Mesendoderm (in vitro differentiated cells): ENCODE results near the gene MORN1.

Source experiments
- DNase-seq: peaks from one replicate; pipeline ENCODE4 v3.0.0; 2013
- H2AK5ac ChIP-seq: 2 replicates; pipeline ENCODE4 v1.6.1; 2013; ENCODE audit warnings: low read length, inconsistent platforms
- H2BK120ac ChIP-seq: 2 replicates; pipeline ENCODE4 v1.6.1; 2013; ENCODE audit warnings: low read depth, mild to moderate bottlenecking, low read length, moderate library complexity, mixed read lengths
- H2BK15ac ChIP-seq: replicated peaks from 2 replicates; pipeline ENCODE4 v1.6.1; 2013; ENCODE audit warnings: low read depth, mild to moderate bottlenecking, moderate library complexity
- H2BK5ac ChIP-seq: 2 replicates; pipeline ENCODE4 v1.6.1; 2013; ENCODE audit warnings: low read length, inconsistent platforms
- H3K18ac ChIP-seq: 2 replicates; pipeline ENCODE4 v1.6.1; 2013; ENCODE audit warnings: mild to moderate bottlenecking, low read length, mixed read lengths
- H3K23ac ChIP-seq: one replicate; pipeline ENCODE4 v1.6.1; 2013; ENCODE audit warnings: low read length
- H3K27ac ChIP-seq: 2 replicates; pipeline ENCODE4 v1.5.1; 2013; ENCODE audit warnings: low read depth, mild to moderate bottlenecking, inconsistent platforms, low read length, moderate library complexity
- H3K27me3 ChIP-seq: 2 replicates; pipeline ENCODE4 v1.6.1; 2013; ENCODE audit warnings: low read length, control low read depth, mild to moderate bottlenecking, inconsistent platforms; ENCODE audit not compliant: insufficient read depth, poor library complexity
- H3K36me3 ChIP-seq: 2 replicates; pipeline ENCODE4 v1.6.1; 2013; ENCODE audit warnings: low read length, inconsistent platforms; ENCODE audit not compliant: control insufficient read depth, insufficient read depth
- H3K4ac ChIP-seq: one replicate; pipeline ENCODE4 v1.6.1; 2013; ENCODE audit warnings: low read depth, mild to moderate bottlenecking, low read length, moderate library complexity
- H3K4me1 ChIP-seq: 2 replicates; pipeline ENCODE4 v1.6.1; 2013; ENCODE audit warnings: low read depth, low read length, inconsistent platforms; ENCODE audit not compliant: control insufficient read depth
- H3K4me2 ChIP-seq: 2 replicates; pipeline ENCODE4 v1.6.1; 2013; ENCODE audit warnings: low read length
- H3K4me3 ChIP-seq: 2 replicates; pipeline ENCODE4 v1.5.1; 2013; ENCODE audit warnings: mild to moderate bottlenecking, low read length
- H3K56ac ChIP-seq: one replicate; pipeline ENCODE4 v1.6.1; 2013; ENCODE audit warnings: low read length
- H3K79me1 ChIP-seq: 2 replicates; pipeline ENCODE4 v1.6.1; 2013; ENCODE audit warnings: low read length, inconsistent platforms
- H3K79me2 ChIP-seq: 2 replicates; pipeline ENCODE4 v1.6.1; 2013; ENCODE audit warnings: mild to moderate bottlenecking, low read length; ENCODE audit not compliant: control insufficient read depth, insufficient read depth
- H3K9ac ChIP-seq: 2 replicates; pipeline ENCODE4 v1.6.1; 2013; ENCODE audit warnings: low read length, inconsistent platforms
- H4K5ac ChIP-seq: one replicate; pipeline ENCODE4 v1.6.1; 2013; ENCODE audit warnings: low read length
- H4K8ac ChIP-seq: one replicate; pipeline ENCODE4 v1.6.1; 2013; ENCODE audit warnings: low read depth, mild to moderate bottlenecking, control low read depth, low read length, moderate library complexity
- WGBS: extraction: QIAGEN DNeasy Blood & Tissue Kit; methylation state at CpG from one replicate; pipeline ENCODE4 v1.1.7; 2013; ENCODE audit warnings: low lambda C conversion rate, missing lambda C conversion rate; ENCODE audit not compliant: insufficient coverage; ENCODE audit errors: extremely low coverage; 5-methylcytosine and 5-hydroxymethylcytosine counted together

The MORN1 gene

DNA sequence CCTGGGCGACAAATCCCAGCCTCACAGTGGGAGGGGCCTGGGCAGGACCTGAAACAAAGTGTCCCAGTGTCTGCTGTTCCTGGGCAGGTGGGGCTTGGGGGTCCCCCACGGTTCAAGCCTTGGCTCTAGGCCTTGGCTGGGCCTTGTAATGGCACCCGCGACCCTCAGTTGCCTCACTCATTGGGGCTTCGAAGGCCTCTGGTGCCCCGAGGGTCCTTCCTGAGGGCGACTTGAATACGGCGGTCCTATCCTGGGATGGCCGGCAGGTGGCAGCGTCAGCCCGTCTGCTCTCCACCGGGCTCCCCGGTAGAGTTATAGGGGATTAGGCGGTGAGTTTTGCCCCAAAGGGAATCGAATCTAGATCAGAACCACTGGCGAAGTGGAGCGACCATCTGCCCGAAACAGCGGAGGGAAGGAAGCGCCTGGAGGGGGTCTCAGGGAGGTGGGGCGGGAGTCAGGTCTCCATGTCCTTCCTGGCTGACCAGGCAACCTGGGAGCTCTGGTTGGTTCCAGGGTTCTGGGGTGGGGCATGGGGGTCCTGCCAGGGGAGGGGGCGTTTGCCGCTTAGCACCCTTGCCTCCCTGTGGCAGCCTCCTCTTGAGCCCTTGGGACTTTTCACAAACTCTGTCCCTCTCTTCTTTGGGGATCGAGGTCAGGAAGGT, 23.1 kb upstream of the MORN1 start:
- H2BK120ac ChIP-seq: no peak overlapping the region
- H2BK5ac ChIP-seq: no peak overlapping the region
- H3K4me1 ChIP-seq: peaks cover 3% of the 10 kb centered on the region
- no peak overlapping the region for H3K27ac ChIP-seq
- no CpG with 5 or more reads among the region's 25 CpGs for WGBS
- peaks cover 5% of the 10 kb centered on the region for H3K79me1 ChIP-seq
- no peak overlapping the region for H4K5ac ChIP-seq
- H3K56ac ChIP-seq: peak overlapping the region; percentile 95
- peak; percentile 65 for DNase-seq
- no peak overlapping the region for H3K4ac ChIP-seq
- peaks cover 5% of the 10 kb centered on the region for H3K79me2 ChIP-seq
- H3K23ac ChIP-seq: no peak overlapping the region
- H3K27me3 ChIP-seq: no peaks in the 10 kb centered on the region
- H3K18ac ChIP-seq: no peak overlapping the region
- peak overlapping the region; percentile 90 for H3K9ac ChIP-seq
- no peaks in the 10 kb centered on the region for H3K36me3 ChIP-seq
- no peak overlapping the region for H4K8ac ChIP-seq
- no peak overlapping the region for H3K4me3 ChIP-seq
- peak overlapping the region; percentile 94 for H3K4me2 ChIP-seq
- no peak overlapping the region for H2BK15ac ChIP-seq
- H2AK5ac ChIP-seq: no peak overlapping the region

DNA sequence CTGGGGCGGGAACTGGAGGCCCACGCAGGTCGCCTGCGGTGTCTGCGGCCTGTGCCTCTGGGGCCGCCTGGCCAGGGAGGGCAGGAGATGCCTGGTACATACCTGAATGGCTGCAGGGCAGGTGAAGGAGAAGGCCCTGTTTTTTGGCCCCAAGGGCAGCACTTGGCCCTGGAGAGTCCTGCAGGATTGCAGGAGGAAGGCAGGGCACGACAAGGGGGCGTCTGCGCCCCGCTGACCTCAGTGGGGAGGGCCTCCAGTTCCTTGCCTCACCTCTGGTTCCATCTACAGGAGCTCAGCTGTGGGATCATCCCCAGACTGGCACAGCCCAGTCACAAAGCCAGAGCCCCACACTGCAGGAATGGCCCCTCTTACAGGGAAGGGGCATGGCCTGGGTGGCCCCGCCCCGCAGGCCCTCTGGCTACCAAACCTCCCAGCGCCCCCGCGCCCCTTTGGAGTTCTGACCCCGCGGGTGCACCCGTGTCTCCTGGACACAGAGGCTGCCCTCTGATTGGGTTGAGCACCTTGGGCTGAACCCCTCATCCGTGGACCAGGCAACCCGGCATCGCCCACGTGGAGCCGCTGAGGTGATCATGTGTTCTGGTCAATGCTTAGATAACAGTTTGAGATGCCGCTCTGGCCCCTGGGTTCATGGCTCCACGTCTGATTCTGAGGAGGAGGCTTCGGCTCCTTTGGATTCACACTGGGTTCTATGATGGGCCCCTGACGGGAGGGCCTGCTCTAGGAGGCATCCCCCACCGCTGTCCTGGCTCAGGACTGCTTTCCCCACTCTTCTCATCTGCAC, 22.3 kb upstream of the MORN1 start:
- Histone ChIP-seq H3K9ac (peak overlapping the region; percentile 90), H4K5ac (no peak overlapping the region), H3K27me3 (no peaks in the 10 kb centered on the region), H3K4ac (peak overlapping the region; percentile 94), H2BK15ac (no peak overlapping the region), H3K56ac (peak overlapping the region; percentile 95), H2BK120ac (no peak overlapping the region), H3K4me2 (peak overlapping the region; percentile 94), H3K27ac (no peak overlapping the region), H4K8ac (no peak overlapping the region), H3K18ac (peak overlapping the region; percentile 18), H3K36me3 (no peaks in the 10 kb centered on the region), H3K23ac (no peak overlapping the region), H3K4me3 (peak overlapping the region; percentile 76), H3K79me1 (peaks cover 5% of the 10 kb centered on the region), H3K79me2 (peaks cover 5% of the 10 kb centered on the region), H2AK5ac (peak overlapping the region; percentile 62), H3K4me1 (peaks cover 3% of the 10 kb centered on the region), H2BK5ac (peak overlapping the region; percentile 67)
- peak; percentile 44 for DNase-seq
- no CpG with 5 or more reads among the region's 28 CpGs for WGBS

DNA sequence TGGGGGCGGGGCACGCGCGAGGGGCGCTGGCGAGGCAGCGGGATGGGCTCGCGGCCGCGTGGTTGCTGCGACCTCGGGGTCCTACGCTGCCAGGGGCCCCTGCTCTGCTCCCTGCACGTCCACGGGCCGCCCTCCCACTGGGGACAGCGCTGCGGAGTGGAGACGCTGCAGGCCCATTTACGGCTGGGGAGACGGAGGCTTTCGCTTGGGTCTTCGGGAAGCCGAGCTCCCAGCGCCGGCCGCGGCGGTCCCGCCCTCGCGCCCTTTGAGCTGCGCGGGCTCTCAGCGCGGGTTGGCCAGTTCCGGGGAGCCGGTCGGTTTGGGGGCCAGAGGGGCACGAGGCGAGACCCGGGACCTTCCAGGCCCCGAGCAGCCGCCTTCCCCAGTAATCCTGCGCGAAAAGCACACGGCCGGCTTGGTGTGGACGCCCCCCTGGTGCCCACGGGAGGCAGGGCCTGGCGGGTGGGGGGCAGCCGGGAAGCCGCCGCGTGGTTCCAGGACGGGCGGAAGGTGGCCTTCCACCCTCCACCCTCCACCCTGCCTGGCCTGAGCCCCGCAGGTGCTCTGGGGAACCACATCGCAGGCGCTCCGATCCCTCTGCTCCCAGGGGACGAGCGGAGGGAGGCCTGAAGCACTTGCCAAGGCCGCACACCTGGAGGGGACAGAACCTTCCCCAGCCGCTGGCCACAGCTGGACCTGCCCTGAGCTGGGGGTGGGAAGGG, 21.6 kb upstream of the MORN1 start:
- Histone ChIP-seq H3K79me1 (peaks cover 5% of the 10 kb centered on the region), H3K9ac (peak overlapping the region; percentile 90), H4K5ac (no peak overlapping the region), H3K18ac (peak overlapping the region; percentile 18), H3K4ac (peak overlapping the region; percentile 94), H3K4me3 (peak overlapping the region; percentile 76), H3K27ac (peak overlapping the region; percentile 13), H2BK5ac (no peak overlapping the region), H3K4me2 (peak overlapping the region; percentile 94), H3K79me2 (peaks cover 5% of the 10 kb centered on the region), H3K56ac (peak overlapping the region; percentile 95), H4K8ac (peak overlapping the region; percentile 7), H3K36me3 (no peaks in the 10 kb centered on the region), H3K23ac (peak overlapping the region; percentile 48), H3K4me1 (peaks cover 3% of the 10 kb centered on the region), H2AK5ac (peak overlapping the region; percentile 62), H2BK15ac (no peak overlapping the region), H2BK120ac (no peak overlapping the region), H3K27me3 (no peaks in the 10 kb centered on the region)
- peak; percentile 29 for DNase-seq
- no CpG with 5 or more reads among the region's 66 CpGs for WGBS

DNA sequence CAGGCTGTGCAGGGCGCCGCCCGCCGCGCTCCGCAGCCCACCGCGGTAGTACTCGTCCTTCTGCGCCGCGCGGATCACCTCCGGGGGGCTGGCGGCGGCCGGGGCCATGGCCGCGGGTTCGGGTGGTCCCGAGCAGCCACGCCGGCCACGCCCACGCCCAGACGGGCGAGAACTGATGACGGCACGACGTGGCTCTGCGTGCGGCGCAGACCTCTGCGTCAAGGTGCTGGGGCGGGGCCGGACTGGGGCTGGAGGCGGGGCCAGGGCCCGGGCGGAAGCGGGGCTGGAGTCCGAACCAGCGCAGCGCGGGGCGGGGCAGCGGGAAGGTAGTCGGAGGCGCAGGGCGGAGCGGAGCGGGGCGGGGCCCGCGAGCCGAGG, 21.0 kb upstream of the MORN1 start, which contains the start of gene PEX10:
PEX10 (minus strand) TSS at position 170 of the 378 bp plus-strand sequence; CDS start at position 108, 62 bp downstream.
- no peak within 1 kb of the TSS for H2BK120ac ChIP-seq
- H3K56ac ChIP-seq: peak within 1 kb of the TSS; percentile 99
- peak within 1 kb of the TSS; percentile 45 for H3K27ac ChIP-seq
- no peak within 1 kb of the TSS for H4K5ac ChIP-seq
- H3K4me3 ChIP-seq: peak within 1 kb of the TSS; percentile 85
- no peaks in the 10 kb centered on the region for H3K27me3 ChIP-seq
- peak within 1 kb of the TSS; percentile 94 for H3K4me2 ChIP-seq
- no peak within 1 kb of the TSS for H2BK15ac ChIP-seq
- peak within 1 kb of the TSS; percentile 97 for H3K23ac ChIP-seq
- peak within 1 kb of the TSS; percentile 94 for H3K4ac ChIP-seq
- H3K4me1 ChIP-seq: peaks cover 3% of the 10 kb centered on the region
- H3K79me2 ChIP-seq: peaks cover 5% of the 10 kb centered on the region
- H4K8ac ChIP-seq: peak within 1 kb of the TSS; percentile 7
- peaks cover 5% of the 10 kb centered on the region for H3K79me1 ChIP-seq
- WGBS: no CpG with 5 or more reads among the region's 55 CpGs
- peak; percentile 97 for DNase-seq
- H2BK5ac ChIP-seq: peak within 1 kb of the TSS; percentile 67
- H3K18ac ChIP-seq: peak within 1 kb of the TSS; percentile 18
- peak within 1 kb of the TSS; percentile 97 for H3K9ac ChIP-seq
- peak within 1 kb of the TSS; percentile 62 for H2AK5ac ChIP-seq
- H3K36me3 ChIP-seq: no peaks in the 10 kb centered on the region

DNA sequence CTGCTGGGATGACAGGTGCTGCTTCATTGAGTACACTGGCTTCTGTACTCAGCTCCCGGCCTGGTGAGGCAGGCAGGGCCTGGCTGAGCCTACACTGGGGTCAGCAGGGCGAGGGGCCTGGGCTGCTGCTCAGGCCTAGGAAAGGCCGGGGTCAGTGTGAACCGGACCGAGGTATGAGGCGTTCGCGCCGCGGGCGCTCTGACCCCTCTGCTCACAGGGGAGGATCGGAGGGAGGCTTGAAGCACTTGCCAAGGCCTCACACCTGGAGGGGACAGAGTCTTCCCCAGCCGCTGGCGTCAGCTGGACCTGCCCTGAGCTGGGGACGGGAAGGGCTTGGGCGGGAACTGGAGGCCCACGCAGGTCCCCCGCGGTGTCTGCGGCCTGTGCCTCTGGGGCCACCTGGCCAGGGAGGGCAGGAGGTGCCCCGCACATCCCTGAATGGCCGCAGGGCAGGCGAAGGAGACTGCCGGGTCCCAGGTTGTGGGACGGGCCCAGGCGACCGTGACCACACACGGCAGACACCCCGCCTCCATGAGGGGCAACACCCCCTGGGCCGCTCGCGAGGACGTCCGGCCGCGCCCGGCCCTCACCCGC, 20.5 kb upstream of the MORN1 start:
- Histone ChIP-seq H3K36me3 (no peaks in the 10 kb centered on the region), H3K4me1 (peaks cover 3% of the 10 kb centered on the region), H2AK5ac (peak overlapping the region; percentile 51), H3K4ac (peak overlapping the region; percentile 21), H3K79me2 (peaks cover 5% of the 10 kb centered on the region), H3K9ac (peak overlapping the region; percentile 97), H2BK120ac (no peak overlapping the region), H3K4me2 (peak overlapping the region; percentile 87), H3K27me3 (no peaks in the 10 kb centered on the region), H4K8ac (no peak overlapping the region), H2BK15ac (no peak overlapping the region), H3K27ac (peak overlapping the region; percentile 45), H2BK5ac (no peak overlapping the region), H3K56ac (peak overlapping the region; percentile 99), H3K23ac (peak overlapping the region; percentile 97), H3K18ac (no peak overlapping the region), H3K79me1 (peaks cover 5% of the 10 kb centered on the region), H3K4me3 (peak overlapping the region; percentile 85), H4K5ac (no peak overlapping the region)
- peak; percentile 36 for DNase-seq
- no CpG with 5 or more reads among the region's 38 CpGs for WGBS
